GM12878 (cell line): ENCODE measurements around the gene ZNF628. TPM values are rescaled to one million over a fixed set of nuclear protein-coding genes. Genes with fewer than 3 reads are reported as not detected.

Source experiments
- ATAC-seq: fragments of 200-7000 bp; cut with Tn5 transposase; 3 replicates; pipeline ENCODE4 v1.9.1; 2020; ENCODE audit warnings: mild to moderate bottlenecking, moderate library complexity
- BruUV-seq: library from RNA; stranded (reverse); fragments of 400-500 nt; replicated peaks from 2 replicates; lab custom pipeline; 2021; lab: Mats Ljungman, UMichigan
- CTCF ChIA-PET: fragments of 300-600 bp; sonication (Branson Sonifier 250); formaldehyde crosslinking; extraction: SDS; loops from one replicate; lab custom pipeline; 2021; ENCODE audit warnings: inconsistent platforms; lab: Yijun Ruan, JAX
- POLR2A ChIA-PET: fragments of 350-600 bp; formaldehyde crosslinking; extraction: SDS; loops from one replicate; lab custom pipeline; 2021; ENCODE audit warnings: inconsistent platforms; lab: Charles Lee
- RAD21 ChIA-PET: fragments of 300-600 bp; sonication (Branson Sonifier 250); formaldehyde crosslinking; loops from one replicate; lab custom pipeline; 2023; ENCODE audit warnings: antibody characterized with exemption; ENCODE audit not compliant: unreplicated experiment; lab: Charles Lee
- SMC1A ChIA-PET: fragments of 300-600 bp; sonication (Branson Sonifier 250); formaldehyde crosslinking; loops from one replicate; lab custom pipeline; 2023; ENCODE audit not compliant: unreplicated experiment, uncharacterized antibody; lab: Charles Lee
- DNase-seq: peaks from one replicate; pipeline ENCODE4 v3.0.0-alpha.2; 2011; ENCODE audit warnings: low read depth, low spot score
- FAIRE-seq: peaks from 3 replicates; lab custom pipeline; 2011; peaks lifted over from hg19 to GRCh38; lab: Jason Lieb, UNC
- H2AFZ ChIP-seq: 2 replicates; pipeline ENCODE4 v1.6.0; 2011; ENCODE audit warnings: low read depth, low read length, control low read depth; ENCODE audit not compliant: control insufficient read depth
- H3K27ac ChIP-seq: 2 replicates; pipeline ENCODE4 v1.5.1; 2011; ENCODE audit warnings: control low read depth; ENCODE audit not compliant: control insufficient read depth, insufficient read depth
- H3K27me3 ChIP-seq, 2 experiments: replicated peaks in 1 of 2; 2 replicates each; pipeline versions ENCODE4 v1.6.0 to v1.6.1; 2011; ENCODE audit warnings: low read length in 1 of 2; ENCODE audit not compliant: control insufficient read depth in 2 of 2, insufficient read depth in 2 of 2
- H3K36me3 ChIP-seq, 2 experiments: 2 replicates each; pipeline ENCODE4 v1.5.1; 2011; ENCODE audit warnings: low read length in 1 of 2; ENCODE audit not compliant: control insufficient read depth in 2 of 2, insufficient read depth in 2 of 2
- H3K4me1 ChIP-seq: 2 replicates; pipeline ENCODE4 v1.6.1; 2011; ENCODE audit warnings: mild to moderate bottlenecking, low read length, moderate library complexity, mixed read lengths; ENCODE audit not compliant: control insufficient read depth, insufficient read depth
- H3K4me2 ChIP-seq: 2 replicates; pipeline ENCODE4 v1.6.0; 2011; ENCODE audit warnings: control low read depth; ENCODE audit not compliant: control insufficient read depth, insufficient read depth
- H3K4me3 ChIP-seq: fragments of 200-600 bp; sonication (generic); 2 replicates; pipeline ENCODE4 v1.5.1; 2016
- H3K79me2 ChIP-seq: 2 replicates; pipeline ENCODE4 v1.6.0; 2011; ENCODE audit warnings: low read length; ENCODE audit not compliant: control insufficient read depth, insufficient read depth
- H3K9ac ChIP-seq: 2 replicates; pipeline ENCODE4 v1.8.0; 2011; ENCODE audit warnings: low read length, control low read depth, mixed read lengths; ENCODE audit not compliant: control insufficient read depth, insufficient read depth
- H3K9me3 ChIP-seq: replicated peaks from 3 replicates; pipeline ENCODE4 v1.5.1; 2011; ENCODE audit warnings: mild to moderate bottlenecking, low read length; ENCODE audit not compliant: control insufficient read depth, insufficient read depth
- H4K20me1 ChIP-seq: 2 replicates; pipeline ENCODE4 v1.6.0; 2011; ENCODE audit not compliant: control insufficient read depth, insufficient read depth
- POLR2A ChIP-seq: IDR thresholded peaks from 2 replicates; pipeline ENCODE4 v1.6.1; 2011; ENCODE audit warnings: low read depth, mild to moderate bottlenecking, low read length
- ZNF622 ChIP-seq: fragments of 450-650 bp; IDR thresholded peaks from 2 replicates; pipeline ENCODE4 v1.6.1; 2017; ENCODE audit warnings: mild to moderate bottlenecking, inconsistent platforms
- WGBS: methylation state at CpG from one replicate; pipeline ENCODE4 v1.1.6; 2016; ENCODE audit warnings: low lambda C conversion rate; ENCODE audit not compliant: insufficient replicate concordance, insufficient coverage; ENCODE audit errors: missing lambda C conversion rate; 5-methylcytosine and 5-hydroxymethylcytosine counted together
- in situ Hi-C: fragments of 300-500 bp; cut with MboI; formaldehyde crosslinking; loops from 9 replicates; pipeline ENCODE4 v1.14.3; 2018; ENCODE audit warnings: mixed read lengths
- intact Hi-C: fragments of 100-400 bp; cut with micrococcal nuclease; formaldehyde crosslinking; loops from one replicate; pipeline ENCODE4 v1.14.2; 2022; ENCODE audit not compliant: unreplicated experiment
- polyA plus RNA-seq, 11 experiments: library from polyadenylated mRNA; depleted of rRNA in 4 of 11; unstranded in 6 of 11; stranded (reverse) in 5 of 11; fragments of >200 nt; fragmentation: Nextera tagmentation in 4 of 11; fragmentation: Illumina TruSeq in 1 of 11; extraction: Ambion mirVana in 4 of 11; extraction: Trizol in 1 of 11; gene quantifications; 1 replicate in 1 of 11; 2 replicates in 10 of 11; pipeline versions ENCODE4 v1.2.1 to v1.2.3, GENCODE V29; 2011 to 2016; ENCODE audit warnings: inconsistent platforms in 2 of 11, missing spikeins in 2 of 11, low read depth in 1 of 11
- total RNA-seq, 4 experiments: library from RNA; depleted of rRNA in 3 of 4; stranded (reverse); fragments of >200 nt in 3 of 4; fragmentation: Illumina TruSeq in 1 of 4; extraction: Trizol in 1 of 4; gene quantifications; 2 replicates each; pipeline versions ENCODE4 v1.2.1 to v1.2.3, GENCODE V29; 2013 to 2021

The ZNF628 gene
- total and polyA plus RNA-seq, 10 of the 15 experiments (the other 5 are each of a cell fraction or from before 2014, with no cell fraction given) = 0.04 to 11.3 (median 1.6) TPM; not detected in 1

GRCh38 chr19:55483706-55484592, 7.5 kb downstream of the ZNF628 start:
- DNase-seq (no peak), FAIRE-seq (no peak), ATAC-seq (no peak)
- ChIA-PET POLR2A (interaction anchor here (0.6 kb wide), 1 partner anchor 227 kb away, joined by 4 read pairs; no protein-coding TSS in a partner anchor), SMC1A (interaction anchor here (1.0 to 1.1 kb wide), 2 partner anchors 22 to 115 kb away, joined by 3 read pairs; partner anchors contain the start of gene FIZ1), RAD21 (interaction anchor here (1.1 to 1.3 kb wide), 2 partner anchors 20 to 22 kb away, joined by 5 to 10 read pairs; partner anchors contain the start of gene ISOC2), CTCF (interaction anchor here (0.5 to 1.6 kb wide), 2 partner anchors 16 to 125 kb away, joined by 3 to 7 read pairs; no protein-coding TSS in a partner anchor)
- no TSS peak for BruUV-seq
- Histone ChIP-seq H3K27me3 (no peaks in the 10 kb centered on the region), H3K9me3 (no peaks in the 10 kb centered on the region), H3K36me3 (peaks cover 0 to 9% of the 10 kb centered on the region in 2 experiments; a peak in 2 of 4 replicates), H3K4me1 (peaks cover 14% of the 10 kb centered on the region), H4K20me1 (no peaks in the 10 kb centered on the region), H3K4me3 (peak overlapping the region; percentile 78), H3K27ac (no peak overlapping the region), H3K9ac (0 out of 2 replicates have a peak overlapping the region, but pooled peaks have one; percentile 28), H2AFZ (no peak overlapping the region; the same call in 1 of the 2 replicates), H3K79me2 (no peaks in the 10 kb centered on the region; the same call in 1 of the 2 replicates), H3K4me2 (peak overlapping the region; percentile 68)
- WGBS = 86% methylated on average over 42 of the region's 46 CpGs
- no peak for TF ChIP-seq ZNF622
- peak; percentile 6; the same call in 1 of the 2 replicates for TF ChIP-seq POLR2A
- in situ Hi-C loops = no loop called here
- intact Hi-C loops = no loop called here
